ENCODE measurements around the gene PPM1M.

GRCh38 chr3:52295671-52296208 is 50.2 kb downstream of the PPM1M start:
- no peak for TF ChIP-seq EZH2 (IDR thresholded peaks at IDR 0.05; ENCODE audit: insufficient read depth, poor library complexity, severe bottlenecking)
- no peak for TF ChIP-seq EZH2phosphoT487 (IDR thresholded peaks at IDR 0.05; ENCODE audit: insufficient read depth, low read depth)
